Measurements from ENCODE around the gene CELA2A. TPM values are rescaled to one million over a fixed set of nuclear protein-coding genes. Genes with fewer than 3 reads are reported as not detected.
"Not testable (repeated sequence)": the region's sequence is repeated elsewhere in the genome, so short reads cannot be mapped to it uniquely, and the experiment has no call there.

The CELA2A gene
- total RNA-seq, 1 donor from 2014 or later, result not detected

DNA sequence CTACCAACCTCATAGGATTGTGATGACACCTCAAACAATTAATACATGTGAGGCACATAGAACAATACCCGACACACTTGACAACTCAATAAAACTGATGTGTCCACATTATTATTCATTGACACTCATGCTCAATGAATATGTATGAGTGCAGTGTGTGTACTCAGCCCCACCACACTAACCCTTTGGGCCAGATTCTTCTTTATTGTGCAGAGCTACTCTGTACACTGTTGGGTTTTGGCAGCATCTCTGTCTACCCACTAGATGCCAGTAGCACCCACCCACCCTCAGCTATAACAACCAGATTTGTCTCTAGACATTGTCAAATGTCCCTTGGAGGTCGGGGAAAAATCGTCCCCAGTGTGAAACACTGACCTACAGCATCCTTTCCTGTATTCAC is 57.4 kb downstream of the CELA2A start:
- DNase-seq, result no peak
- no peak overlapping the region for H3K4me3 ChIP-seq
- H3K36me3 ChIP-seq, result peaks cover 30% of the 10 kb centered on the region
- H3K27me3 ChIP-seq (ENCODE audit: low read depth), result no peaks in the 10 kb centered on the region
- TF ChIP-seq, protein P1, sequence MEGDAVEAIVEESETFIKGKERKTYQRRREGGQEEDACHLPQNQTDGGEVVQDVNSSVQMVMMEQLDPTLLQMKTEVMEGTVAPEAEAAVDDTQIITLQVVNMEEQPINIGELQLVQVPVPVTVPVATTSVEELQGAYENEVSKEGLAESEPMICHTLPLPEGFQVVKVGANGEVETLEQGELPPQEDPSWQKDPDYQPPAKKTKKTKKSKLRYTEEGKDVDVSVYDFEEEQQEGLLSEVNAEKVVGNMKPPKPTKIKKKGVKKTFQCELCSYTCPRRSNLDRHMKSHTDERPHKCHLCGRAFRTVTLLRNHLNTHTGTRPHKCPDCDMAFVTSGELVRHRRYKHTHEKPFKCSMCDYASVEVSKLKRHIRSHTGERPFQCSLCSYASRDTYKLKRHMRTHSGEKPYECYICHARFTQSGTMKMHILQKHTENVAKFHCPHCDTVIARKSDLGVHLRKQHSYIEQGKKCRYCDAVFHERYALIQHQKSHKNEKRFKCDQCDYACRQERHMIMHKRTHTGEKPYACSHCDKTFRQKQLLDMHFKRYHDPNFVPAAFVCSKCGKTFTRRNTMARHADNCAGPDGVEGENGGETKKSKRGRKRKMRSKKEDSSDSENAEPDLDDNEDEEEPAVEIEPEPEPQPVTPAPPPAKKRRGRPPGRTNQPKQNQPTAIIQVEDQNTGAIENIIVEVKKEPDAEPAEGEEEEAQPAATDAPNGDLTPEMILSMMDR (IDR thresholded peaks at IDR 0.05; ENCODE audit: borderline replicate concordance), result no peak
- no peaks in the 10 kb centered on the region for H3K4me1 ChIP-seq
- intact Hi-C loops (cut with micrococcal nuclease), result no loop called here
- H3K9me3 ChIP-seq (replicated peaks), result no peaks in the 10 kb centered on the region
- no peak overlapping the region for H3K27ac ChIP-seq (replicated peaks)

DNA sequence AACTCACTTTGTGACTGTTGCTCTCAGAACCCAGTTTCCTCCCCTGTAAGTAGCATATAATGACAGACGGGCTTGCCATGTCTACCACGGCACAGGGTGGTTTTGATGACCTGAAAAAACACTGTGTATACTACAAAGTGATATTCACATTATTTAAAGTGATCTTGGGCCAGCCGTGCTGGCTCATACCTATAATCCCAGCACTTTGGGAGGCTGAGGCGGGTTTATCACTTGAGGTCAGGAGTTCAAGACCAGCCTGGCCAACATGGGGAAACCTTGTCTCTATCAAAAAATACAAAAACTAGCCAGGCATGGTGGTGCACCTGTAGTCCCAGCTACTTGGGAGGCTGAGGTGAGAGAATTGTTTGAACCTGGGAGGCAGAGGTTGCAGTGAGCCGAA is 58.0 kb downstream of the CELA2A start:
- H3K4me1 ChIP-seq; H3K27ac ChIP-seq (replicated peaks); H3K4me3 ChIP-seq; H3K27me3 ChIP-seq (ENCODE audit: low read depth); DNase-seq; intact Hi-C loops (cut with micrococcal nuclease); H3K9me3 ChIP-seq (replicated peaks): not testable (repeated sequence)
- H3K36me3 ChIP-seq, result peaks cover 30% of the 10 kb centered on the region

DNA sequence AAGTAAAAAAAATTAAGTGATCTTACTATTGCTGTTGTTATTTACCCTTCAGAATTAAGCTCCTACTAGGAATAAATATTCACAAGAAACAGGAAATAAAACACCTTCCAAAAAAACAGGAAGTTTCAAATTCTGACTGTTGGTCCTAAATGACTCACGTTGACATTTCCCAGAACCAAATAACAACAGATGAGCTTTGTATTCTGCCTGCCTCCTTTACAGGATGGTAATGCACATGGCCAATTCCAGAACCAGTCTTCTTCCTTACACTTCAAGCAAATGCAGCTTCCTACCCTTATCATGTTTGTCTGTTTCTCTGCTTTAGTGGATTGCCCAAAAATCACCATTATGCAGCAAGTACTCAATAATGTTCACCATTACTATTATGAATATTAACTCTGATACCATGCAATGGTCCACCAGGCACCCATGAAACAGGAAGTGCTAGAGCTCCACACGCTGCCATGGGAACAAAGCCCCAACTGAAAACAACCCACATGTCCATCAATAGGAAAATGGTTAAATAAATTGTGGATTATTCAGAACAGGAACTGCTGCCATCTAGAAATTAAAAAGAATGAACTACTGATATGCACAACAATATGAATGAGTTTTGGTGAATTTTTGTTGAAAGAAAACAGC is 58.6 kb downstream of the CELA2A start:
- TF ChIP-seq, protein P1 (IDR thresholded peaks at IDR 0.05; ENCODE audit: borderline replicate concordance), result no peak
- intact Hi-C loops (cut with micrococcal nuclease), result no loop called here
- H3K36me3 ChIP-seq, result peaks cover 30% of the 10 kb centered on the region

DNA sequence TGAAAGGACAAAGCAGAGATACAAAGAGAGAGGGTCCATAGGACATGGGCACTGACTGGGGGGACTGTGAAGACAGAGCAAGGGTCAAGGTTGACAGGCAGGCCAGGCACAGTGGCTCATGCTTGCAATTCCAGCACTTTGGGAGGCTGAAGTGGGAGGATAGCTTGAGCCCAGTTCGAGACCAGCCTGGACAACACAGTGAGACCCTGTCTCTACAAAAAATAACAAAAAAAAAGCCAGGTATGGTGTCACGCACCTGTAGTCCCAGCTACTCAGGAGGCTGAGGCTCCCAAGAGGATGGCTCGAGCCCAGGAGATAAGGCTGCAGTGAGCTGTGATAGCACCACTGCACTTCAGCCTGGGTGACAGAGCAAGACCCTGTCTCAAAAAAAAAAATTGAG is 63.1 kb downstream of the CELA2A start:
- Histone ChIP-seq H3K4me1 (peaks cover 20% of the 10 kb centered on the region), H3K36me3 (peaks cover 15% of the 10 kb centered on the region), H3K27ac (replicated peaks) (no peak overlapping the region), H3K4me3 (no peak overlapping the region), H3K9me3 (replicated peaks) (no peaks in the 10 kb centered on the region), H3K27me3 (ENCODE audit: low read depth) (no peaks in the 10 kb centered on the region)
- no peak for DNase-seq
- intact Hi-C loops (cut with micrococcal nuclease), result no loop called here
- TF ChIP-seq, protein P1 (IDR thresholded peaks at IDR 0.05; ENCODE audit: borderline replicate concordance), result no peak

More for the DNA sequence above, 58.6 kb downstream of the CELA2A start:
- DNase-seq, result no peak
- Histone ChIP-seq H3K4me1 (peaks cover 4% of the 10 kb centered on the region), H3K4me3 (no peak overlapping the region), H3K9me3 (replicated peaks) (no peaks in the 10 kb centered on the region), H3K27me3 (ENCODE audit: low read depth) (no peaks in the 10 kb centered on the region), H3K27ac (replicated peaks) (no peak overlapping the region)

DNA sequence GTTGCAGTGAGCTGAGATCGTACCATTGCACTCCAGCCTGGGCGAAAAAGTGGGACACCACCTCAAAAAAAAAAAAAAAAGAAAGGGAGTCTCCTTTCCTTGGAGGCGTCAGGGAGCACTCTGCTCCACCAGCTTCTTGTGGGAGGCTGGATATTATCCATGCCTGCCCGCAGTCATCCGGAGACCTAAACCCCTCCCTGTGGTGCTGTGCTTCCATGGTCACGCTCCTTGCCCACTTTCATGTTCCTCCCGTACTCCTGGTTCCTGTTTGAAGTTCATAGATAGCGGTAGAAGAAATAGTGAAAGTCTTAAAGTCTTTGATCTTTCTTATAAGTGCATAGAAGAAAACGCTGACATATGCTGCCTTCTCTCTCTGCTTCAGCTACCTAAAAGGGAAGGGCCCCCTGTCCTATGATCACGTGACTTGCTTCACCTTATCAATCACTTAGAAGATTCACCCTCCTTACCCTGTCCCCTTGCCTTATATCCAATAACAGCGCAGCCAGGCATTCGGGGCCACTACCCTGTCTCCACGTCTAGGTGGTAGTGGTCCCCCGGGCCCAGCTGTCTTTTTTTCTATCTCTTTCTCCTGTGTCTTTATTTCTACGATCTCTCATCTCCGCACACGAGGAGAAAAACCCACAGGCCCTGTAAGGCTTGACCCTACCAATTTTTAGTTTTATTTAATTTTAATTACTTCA is 64.8 kb downstream of the CELA2A start:
- H3K27ac ChIP-seq (replicated peaks); intact Hi-C loops (cut with micrococcal nuclease); DNase-seq; H3K27me3 ChIP-seq (ENCODE audit: low read depth); H3K9me3 ChIP-seq (replicated peaks); H3K4me3 ChIP-seq: not testable (repeated sequence)
- Histone ChIP-seq H3K36me3 (peaks cover 15% of the 10 kb centered on the region), H3K4me1 (peaks cover 32% of the 10 kb centered on the region)

Other genes with a start within 250 kb of the CELA2A start
- gene FHAD1, start 209.5 kb upstream of the CELA2A start, total RNA-seq, result not detected
- 15.0 TPM for gene EFHD2, start 46.8 kb upstream of the CELA2A start, total RNA-seq
- not detected for gene CTRC, start 18.3 kb upstream of the CELA2A start, total RNA-seq
- not detected for gene CELA2B, start 19.4 kb downstream of the CELA2A start, total RNA-seq
- 14.1 TPM for gene CASP9, start 67.5 kb downstream of the CELA2A start, total RNA-seq
- gene DNAJC16, start 70.1 kb downstream of the CELA2A start, total RNA-seq, result 16.2 TPM
- not detected for gene AGMAT, start 128.3 kb downstream of the CELA2A start, total RNA-seq
- 22.5 TPM for gene DDI2, start 160.7 kb downstream of the CELA2A start, total RNA-seq
- gene PLEKHM2, start 227.6 kb downstream of the CELA2A start, total RNA-seq, result 90.3 TPM